ENCODE measurements around the gene TLE1. TPM values are rescaled to one million over a fixed set of nuclear protein-coding genes. Genes with fewer than 3 reads are reported as not detected.
"Not testable (repeated sequence)": the region's sequence is repeated elsewhere in the genome, so short reads cannot be mapped to it uniquely, and the experiment has no call there.

TLE1 gene
- total RNA-seq, 1 donor from 2014 or later = 79.4 TPM

- Mint-ChIP-seq H3K4me1 (ENCODE audit: unreplicated experiment) (peaks cover 10% of the 10 kb centered on the region), H3K9me3 (ENCODE audit: unreplicated experiment) (no peaks in the 10 kb centered on the region), H3K27ac (ENCODE audit: unreplicated experiment) (peak overlapping the region; percentile 81), H3K4me3 (ENCODE audit: unreplicated experiment) (peak overlapping the region; percentile 95), H3K36me3 (ENCODE audit: low read depth, unreplicated experiment) (peaks cover 4% of the 10 kb centered on the region), H3K27me3 (ENCODE audit: unreplicated experiment) (peaks cover 9% of the 10 kb centered on the region)
- DNase-seq (ENCODE audit: low spot score) = peak; percentile 17
- no peak for TF ChIP-seq CTCF (IDR thresholded peaks at IDR 0.05; ENCODE audit: unreplicated experiment)
Measured at GRCh38 chr9:81690251-81690851, 1.0 kb upstream of the TLE1 start.

GRCh38 chr9:81689093-81689342, 329 bp downstream of the TLE1 start:
- not testable (repeated sequence) for DNase-seq (ENCODE audit: low spot score); H3K9me3 Mint-ChIP-seq (ENCODE audit: unreplicated experiment); H3K36me3 Mint-ChIP-seq (ENCODE audit: low read depth, unreplicated experiment); H3K4me1 Mint-ChIP-seq (ENCODE audit: unreplicated experiment); H3K27me3 Mint-ChIP-seq (ENCODE audit: unreplicated experiment)
- peak overlapping the region; percentile 100 for H3K4me3 Mint-ChIP-seq (ENCODE audit: unreplicated experiment)
- peak overlapping the region; percentile 81 for H3K27ac Mint-ChIP-seq (ENCODE audit: unreplicated experiment)

DNA sequence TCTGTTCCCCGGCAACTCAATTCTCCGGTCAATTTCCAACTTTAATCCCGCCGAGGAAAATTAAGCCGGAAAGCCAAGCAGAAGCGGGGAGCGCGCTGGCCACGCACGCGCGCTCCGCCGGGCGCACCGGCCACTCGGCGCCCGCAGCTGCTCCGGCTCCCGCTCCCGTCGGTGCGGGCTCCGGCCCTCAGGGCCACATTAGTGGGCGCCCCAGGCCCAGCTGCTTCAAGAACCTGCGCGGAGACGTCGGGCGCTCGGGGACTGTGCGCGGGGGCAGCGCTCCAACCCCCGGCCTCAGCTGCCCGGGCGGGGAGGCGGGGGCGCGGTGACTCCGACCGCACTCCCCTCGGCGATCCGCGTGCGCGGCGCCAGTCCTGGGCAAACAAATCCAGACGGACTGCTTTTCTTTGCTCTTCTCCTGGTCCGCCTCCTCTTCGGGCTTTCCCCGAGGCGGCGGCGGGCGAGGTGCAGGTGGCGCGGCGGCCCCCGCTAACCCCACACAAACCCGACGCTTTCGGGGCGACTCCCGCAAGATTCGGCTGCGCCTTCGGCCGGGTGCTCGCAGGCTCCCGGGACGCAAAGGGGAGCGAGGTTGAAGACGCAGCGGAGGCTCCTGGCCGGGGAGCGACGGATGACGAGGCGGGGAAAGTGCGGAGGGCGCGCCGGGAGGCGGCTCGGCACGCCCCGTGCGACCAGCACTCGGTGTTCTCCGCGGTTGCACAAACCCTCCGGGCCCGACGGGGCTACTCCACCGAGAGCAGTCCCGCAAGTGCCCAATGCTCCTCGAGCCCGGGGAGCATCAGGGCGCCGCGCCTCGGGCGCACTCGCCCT, 870 bp downstream of the TLE1 start:
- peak; percentile 40 for DNase-seq (ENCODE audit: low spot score)
- H3K9me3 Mint-ChIP-seq (ENCODE audit: unreplicated experiment); H3K36me3 Mint-ChIP-seq (ENCODE audit: low read depth, unreplicated experiment); H3K27me3 Mint-ChIP-seq (ENCODE audit: unreplicated experiment); H3K4me1 Mint-ChIP-seq (ENCODE audit: unreplicated experiment); H3K27ac Mint-ChIP-seq (ENCODE audit: unreplicated experiment): not testable (repeated sequence)
- peak overlapping the region; percentile 100 for H3K4me3 Mint-ChIP-seq (ENCODE audit: unreplicated experiment)

DNA sequence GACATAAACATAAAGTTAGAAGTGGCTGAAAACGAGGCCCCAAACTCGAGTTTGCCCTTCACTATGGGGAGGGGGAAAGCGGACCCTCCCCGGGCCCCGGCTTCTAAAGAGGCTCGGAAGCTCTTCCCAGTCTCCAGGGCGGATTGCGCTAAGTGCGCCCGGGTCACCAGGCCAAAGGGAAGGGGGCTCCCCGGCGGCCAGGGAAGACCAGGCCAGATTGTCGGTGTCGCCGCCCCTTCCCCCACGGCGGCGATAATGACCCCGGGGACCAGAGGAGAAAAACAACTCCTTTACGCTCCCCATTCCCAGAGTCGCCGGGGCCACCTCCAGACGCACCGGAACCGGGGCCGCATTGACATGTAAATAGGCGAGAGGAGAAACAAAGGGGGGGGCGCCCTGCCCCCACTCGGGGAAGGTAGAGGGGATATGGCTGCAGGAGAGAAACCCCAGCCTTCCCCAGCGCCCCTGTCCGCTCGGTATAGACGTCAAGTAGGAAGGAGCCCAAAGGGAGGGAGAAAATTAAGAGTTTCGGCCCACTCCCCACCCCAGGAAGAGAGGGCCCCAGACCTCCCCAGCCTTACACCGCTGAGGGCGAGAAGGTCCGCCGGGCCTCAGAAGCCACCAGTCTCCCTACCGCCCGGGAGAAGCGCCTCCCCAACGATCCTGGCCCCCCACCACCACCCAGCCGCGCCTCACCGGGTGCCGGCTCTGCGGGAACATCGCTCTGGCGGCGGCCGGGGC, 1.7 kb downstream of the TLE1 start:
- peaks cover 9% of the 10 kb centered on the region for H3K27me3 Mint-ChIP-seq (ENCODE audit: unreplicated experiment)
- no peak overlapping the region for H3K4me3 Mint-ChIP-seq (ENCODE audit: unreplicated experiment)
- no peak for TF ChIP-seq CTCF (IDR thresholded peaks at IDR 0.05; ENCODE audit: unreplicated experiment)
- peak overlapping the region; percentile 73 for H3K27ac Mint-ChIP-seq (ENCODE audit: unreplicated experiment)
- no peaks in the 10 kb centered on the region for H3K9me3 Mint-ChIP-seq (ENCODE audit: unreplicated experiment)
- peaks cover 7% of the 10 kb centered on the region for H3K36me3 Mint-ChIP-seq (ENCODE audit: low read depth, unreplicated experiment)
- DNase-seq (ENCODE audit: low spot score) = peak; percentile 50
- peaks cover 5% of the 10 kb centered on the region for H3K4me1 Mint-ChIP-seq (ENCODE audit: unreplicated experiment)

- Mint-ChIP-seq H3K27ac (ENCODE audit: unreplicated experiment) (peak overlapping the region; percentile 87), H3K9me3 (ENCODE audit: unreplicated experiment) (no peaks in the 10 kb centered on the region), H3K4me1 (ENCODE audit: unreplicated experiment) (peaks cover 5% of the 10 kb centered on the region), H3K27me3 (ENCODE audit: unreplicated experiment) (peaks cover 12% of the 10 kb centered on the region), H3K36me3 (ENCODE audit: low read depth, unreplicated experiment) (peaks cover 12% of the 10 kb centered on the region), H3K4me3 (ENCODE audit: unreplicated experiment) (no peak overlapping the region)
- peak; percentile 83 for DNase-seq (ENCODE audit: low spot score)
- TF ChIP-seq CTCF (IDR thresholded peaks at IDR 0.05; ENCODE audit: unreplicated experiment) = peak; percentile 64
Measured at GRCh38 chr9:81686614-81687520, 2.5 kb downstream of the TLE1 start.

Measured in endothelial cell (in vitro differentiated cells).